GM23338 (cell line): ENCODE data around the gene LRP1B. TPM values are rescaled to one million over a fixed set of nuclear protein-coding genes. Genes with fewer than 3 reads are reported as not detected.

ENCODE experiments used
- ATAC-seq: fragments of 200-7000 bp; cut with Tn5 transposase; 3 replicates; pipeline ENCODE4 v1.9.1; 2020
- DNase-seq: peaks from one replicate; pipeline ENCODE4 v3.0.0-alpha.2; 2015; ENCODE audit warnings: low spot score
- H2AFZ ChIP-seq: fragments of 200-600 bp; sonication (generic); 2 replicates; pipeline ENCODE4 v1.8.0; 2016; ENCODE audit warnings: antibody characterized with exemption, mild to moderate bottlenecking, moderate library complexity
- H3F3A ChIP-seq: fragments of 200-600 bp; sonication (generic); replicated peaks from 2 replicates; pipeline ENCODE4 v1.8.0; 2017; ENCODE audit warnings: antibody characterized with exemption, mixed run types, low read depth
- H3K27ac ChIP-seq: fragments of 200-600 bp; sonication (generic); 2 replicates; pipeline ENCODE4 v1.6.1; 2016; ENCODE audit warnings: low read depth
- H3K27me3 ChIP-seq: fragments of 200-600 bp; sonication (generic); 2 replicates; pipeline ENCODE4 v1.8.0; 2016; ENCODE audit warnings: mild to moderate bottlenecking, mixed run types, moderate library complexity; ENCODE audit not compliant: insufficient read depth
- H3K36me3 ChIP-seq: fragments of 200-600 bp; sonication (generic); 2 replicates; pipeline ENCODE4 v1.8.0; 2016; ENCODE audit warnings: mild to moderate bottlenecking; ENCODE audit not compliant: insufficient read depth
- H3K4me1 ChIP-seq: fragments of 200-600 bp; sonication (generic); 2 replicates; pipeline ENCODE4 v1.8.0; 2016; ENCODE audit warnings: mild to moderate bottlenecking, moderate library complexity; ENCODE audit not compliant: insufficient read depth
- H3K4me2 ChIP-seq: fragments of 200-600 bp; sonication (generic); 2 replicates; pipeline ENCODE4 v1.7.1; 2017; ENCODE audit warnings: mixed run types
- H3K4me3 ChIP-seq: fragments of 200-600 bp; sonication (generic); 2 replicates; pipeline ENCODE4 v1.6.1; 2016; ENCODE audit warnings: mixed run types
- H3K79me2 ChIP-seq: fragments of 200-600 bp; sonication (generic); replicated peaks from 2 replicates; pipeline ENCODE4 v1.8.0; 2017; ENCODE audit warnings: mild to moderate bottlenecking; ENCODE audit not compliant: insufficient read depth
- H3K9me2 ChIP-seq: fragments of 200-600 bp; sonication (generic); 2 replicates; pipeline ENCODE4 v1.8.0; 2017; ENCODE audit not compliant: insufficient read depth
- H4K20me1 ChIP-seq: fragments of 200-600 bp; sonication (generic); replicated peaks from 2 replicates; pipeline ENCODE4 v1.8.0; 2017; ENCODE audit warnings: mild to moderate bottlenecking; ENCODE audit not compliant: insufficient read depth
- H3K27ac Mint-ChIP-seq: 2 replicates; pipeline ENCODE4 v1.8.0; 2020; ENCODE audit warnings: inconsistent platforms, mild to moderate bottlenecking, moderate library complexity, mixed read lengths
- H3K27me3 Mint-ChIP-seq: 3 replicates; pipeline ENCODE4 v1.8.0; 2022; ENCODE audit warnings: low read depth, mild to moderate bottlenecking, moderate library complexity, mixed read lengths, inconsistent platforms; ENCODE audit not compliant: insufficient read depth, poor library complexity
- H3K36me3 Mint-ChIP-seq: 3 replicates; pipeline ENCODE4 v1.8.0; 2021; ENCODE audit warnings: low read depth, mild to moderate bottlenecking, inconsistent platforms, moderate library complexity, mixed read lengths
- H3K4me1 Mint-ChIP-seq: 3 replicates; pipeline ENCODE4 v1.8.0; 2020; ENCODE audit warnings: mild to moderate bottlenecking, inconsistent platforms, mixed read lengths
- H3K4me3 Mint-ChIP-seq: 3 replicates; pipeline ENCODE4 v1.8.0; 2021; ENCODE audit warnings: moderate library complexity, mild to moderate bottlenecking, inconsistent platforms, mixed read lengths
- H3K9me3 Mint-ChIP-seq: 3 replicates; pipeline ENCODE4 v1.8.0; 2020; ENCODE audit warnings: moderate library complexity, mild to moderate bottlenecking, inconsistent platforms, mixed read lengths
- CREB1 ChIP-seq: fragments of 250-450 bp; sonication (Bioruptor Pico); IDR thresholded peaks from 2 replicates; pipeline ENCODE4 v1.5.0; 2020; ENCODE audit warnings: low read depth, mild to moderate bottlenecking, moderate library complexity
- CTCF ChIP-seq, 2 experiments: fragments of 200-600 bp in 1 of 2; sonication (generic) in 1 of 2; conservative IDR thresholded peaks; 2 replicates each; pipeline versions ENCODE4 v1.5.1 to v1.6.1; 2016 to 2017; ENCODE audit warnings: antibody characterized with exemption in 2 of 2, low read depth in 2 of 2, mild to moderate bottlenecking in 2 of 2, moderate library complexity in 1 of 2
- ETS1 ChIP-seq: IDR thresholded peaks from 2 replicates; pipeline ENCODE4 v1.6.1; 2016; ENCODE audit warnings: antibody characterized with exemption
- EZH2 ChIP-seq: fragments of 200-600 bp; sonication (generic); IDR thresholded peaks from one replicate; pipeline ENCODE4 v1.8.0; 2017; ENCODE audit warnings: antibody characterized with exemption, mild to moderate bottlenecking, low read depth; ENCODE audit not compliant: unreplicated experiment
- EZH2phosphoT487 ChIP-seq: fragments of 200-600 bp; sonication (generic); IDR thresholded peaks from one replicate; pipeline ENCODE4 v1.8.1; 2018; ENCODE audit warnings: antibody characterized with exemption; ENCODE audit not compliant: unreplicated experiment
- JUNB ChIP-seq: IDR thresholded peaks from one replicate; pipeline ENCODE4 v1.6.1; 2016; ENCODE audit warnings: antibody characterized with exemption; ENCODE audit not compliant: unreplicated experiment
- NANOG ChIP-seq: IDR thresholded peaks from 2 replicates; pipeline ENCODE4 v1.6.1; 2016; ENCODE audit warnings: antibody characterized with exemption, borderline replicate concordance
- POLR2AphosphoS5 ChIP-seq: IDR thresholded peaks from 2 replicates; pipeline ENCODE4 v1.6.1; 2016; ENCODE audit warnings: antibody characterized with exemption, low read depth
- REST ChIP-seq: IDR thresholded peaks from one replicate; pipeline ENCODE4 v1.6.1; 2018; ENCODE audit warnings: antibody characterized with exemption; ENCODE audit not compliant: unreplicated experiment
- STAT1 ChIP-seq: IDR thresholded peaks from one replicate; pipeline ENCODE4 v1.6.1; 2016; ENCODE audit warnings: antibody characterized with exemption; ENCODE audit not compliant: unreplicated experiment
- ZNF114 ChIP-seq: fragments of 250-450 bp; sonication (Bioruptor Pico); IDR thresholded peaks from 2 replicates; pipeline ENCODE4 v1.5.0; 2020; ENCODE audit warnings: mild to moderate bottlenecking, moderate library complexity
- ZNF331 ChIP-seq: fragments of 250-450 bp; sonication (Bioruptor Pico); IDR thresholded peaks from 2 replicates; pipeline ENCODE4 v1.5.0; 2020; ENCODE audit warnings: low read depth, mild to moderate bottlenecking, moderate library complexity
- ZNF462 ChIP-seq: fragments of 250-450 bp; sonication (Bioruptor Pico); IDR thresholded peaks from 2 replicates; pipeline ENCODE4 v1.5.0; 2020; ENCODE audit warnings: mild to moderate bottlenecking, moderate library complexity
- polyA plus RNA-seq: library from polyadenylated mRNA; unstranded; fragments of >200 nt; fragmentation: Nextera tagmentation; extraction: Ambion mirVana; gene quantifications from 2 replicates; pipeline ENCODE4 v1.2.1, GENCODE V29; 2016
- total RNA-seq: library from RNA; depleted of rRNA; stranded (reverse); fragments of >200 nt; shearing (Covaris generic); gene quantifications from 2 replicates; pipeline ENCODE4 v1.2.3, GENCODE V29; 2014

Gene LRP1B
- total and polyA plus RNA-seq, 2 experiments from 2014 or later = 0.15 to 0.97 TPM

GRCh38 chr2:141062443-141062842 is 1068.4 kb downstream of the LRP1B start:
- H2AFZ ChIP-seq = no peak overlapping the region
- TF ChIP-seq CTCF (conservative IDR thresholded peaks at IDR 0.05; ENCODE audit: low read depth in 2 of 2) (no peak), STAT1 (no peak), ZNF331 (CRISPR knock-in tag) (no peak), REST (no peak), ZNF114 (no peak), EZH2phosphoT487 (no peak), NANOG (no peak), POLR2AphosphoS5 (no peak), CREB1 (CRISPR knock-in tag) (no peak), ZNF462 (CRISPR knock-in tag) (no peak), ETS1 (no peak), JUNB (no peak), EZH2 (no peak)
- Mint-ChIP-seq H3K9me3 (no peaks in the 10 kb centered on the region), H3K4me1 (peaks cover 15% of the 10 kb centered on the region), H3K27me3 (no peaks in the 10 kb centered on the region), H3K36me3 (no peaks in the 10 kb centered on the region), H3K4me3 (no peak overlapping the region), H3K27ac (no peak overlapping the region)
- H3K79me2 ChIP-seq = no peaks in the 10 kb centered on the region
- H3K4me2 ChIP-seq = no peak overlapping the region
- DNase-seq = no peak
- ATAC-seq = no peak
- H3K27ac ChIP-seq = no peak overlapping the region
- H3K36me3 ChIP-seq = no peaks in the 10 kb centered on the region
- H3K27me3 ChIP-seq = no peaks in the 10 kb centered on the region
- H3F3A ChIP-seq = no peaks in the 10 kb centered on the region
- peaks cover 23% of the 10 kb centered on the region for H3K4me1 ChIP-seq
- H3K9me2 ChIP-seq = 0 out of 2 replicates have a peak, but pooled peaks cover 7% of the 10 kb centered on the region
- no peaks in the 10 kb centered on the region for H4K20me1 ChIP-seq
- no peak overlapping the region for H3K4me3 ChIP-seq
